ENCODE data around the gene CDCA7. TPM values are rescaled to one million over a fixed set of nuclear protein-coding genes. Genes with fewer than 3 reads are reported as not detected.

The CDCA7 gene
- total and polyA plus RNA-seq, 10 donors, result 1.3 to 12.4 (median 2.8) TPM

- no peak overlapping the region for H3K27ac ChIP-seq
- H3K36me3 ChIP-seq, result no peaks in the 10 kb centered on the region
- H3K27me3 ChIP-seq (replicated peaks in 1 of 7), result peaks cover 0 to 39% (median 18%) of the 10 kb centered on the region in 7 donors
- intact Hi-C loops (cut with DNase I; ENCODE audit: low total_unique reads), result no loop called here
- no peak overlapping the region for H3K4me3 ChIP-seq
- no peaks in the 10 kb centered on the region for H3K9me3 ChIP-seq
- 74 to 88% (median 83%) methylated on average over 8 of the region's 8 CpGs for WGBS, 5 donors
- DNase-seq, result no peak
- H3K4me1 ChIP-seq, result peaks cover 8 to 23% (median 21%) of the 10 kb centered on the region in 6 donors
- TF ChIP-seq POLR2A (IDR thresholded peaks at IDR 0.05), result no peak
- TF ChIP-seq CTCF (IDR thresholded peaks at IDR 0.05 in 8 of 11, conservative IDR thresholded peaks at IDR 0.05 in 3 of 11), result no peak
- TF ChIP-seq POLR2AphosphoS5 (IDR thresholded peaks at IDR 0.05), result no peak
Observed at GRCh38 chr2:173359231-173359630, 4.6 kb downstream of the CDCA7 start.

GRCh38 chr2:173370198-173370597, 15.5 kb downstream of the CDCA7 start:
- Histone ChIP-seq H3K4me3 (no peak overlapping the region), H3K9me3 (no peaks in the 10 kb centered on the region), H3K27ac (no peak overlapping the region), H3K36me3 (peaks cover 0 to 21% (median 0%) of the 10 kb centered on the region in 6 donors), H3K27me3 (replicated peaks in 1 of 7) (no peaks in the 10 kb centered on the region), H3K4me1 (peaks cover 0 to 5% (median 0%) of the 10 kb centered on the region in 6 donors)
- WGBS, 5 donors, result 67 to 80% (median 72%) methylated on average over 3 of the region's 3 CpGs
- no peak for DNase-seq
- TF ChIP-seq CTCF (IDR thresholded peaks at IDR 0.05 in 8 of 11, conservative IDR thresholded peaks at IDR 0.05 in 3 of 11), result no peak
- no peak for TF ChIP-seq POLR2A (IDR thresholded peaks at IDR 0.05)
- no peak for TF ChIP-seq POLR2AphosphoS5 (IDR thresholded peaks at IDR 0.05)
- intact Hi-C loops (cut with DNase I; ENCODE audit: low total_unique reads), result no loop called here

- 89 to 95% (median 93%) methylated on average over 3 of the region's 3 CpGs for WGBS, 5 donors
- Histone ChIP-seq H3K4me1 (peaks cover 0 to 5% (median 0%) of the 10 kb centered on the region in 6 donors), H3K4me3 (no peak overlapping the region), H3K9me3 (no peaks in the 10 kb centered on the region), H3K27ac (no peak overlapping the region), H3K36me3 (peaks cover 0 to 13% (median 0%) of the 10 kb centered on the region in 6 donors), H3K27me3 (replicated peaks in 1 of 7) (no peaks in the 10 kb centered on the region)
- intact Hi-C loops (cut with DNase I; ENCODE audit: low total_unique reads), result no loop called here
- no peak for TF ChIP-seq CTCF (IDR thresholded peaks at IDR 0.05 in 8 of 11, conservative IDR thresholded peaks at IDR 0.05 in 3 of 11)
- TF ChIP-seq POLR2AphosphoS5 (IDR thresholded peaks at IDR 0.05), result no peak
- TF ChIP-seq POLR2A (IDR thresholded peaks at IDR 0.05), result no peak
- DNase-seq, result no peak
Observed at GRCh38 chr2:173371023-173371422, 16.4 kb downstream of the CDCA7 start.

- WGBS, 5 donors, result 71 to 93% (median 91%) methylated on average over 2 of the region's 2 CpGs
- no peak for TF ChIP-seq POLR2AphosphoS5 (IDR thresholded peaks at IDR 0.05)
- no peak for TF ChIP-seq POLR2A (IDR thresholded peaks at IDR 0.05)
- TF ChIP-seq CTCF (IDR thresholded peaks at IDR 0.05 in 8 of 11, conservative IDR thresholded peaks at IDR 0.05 in 3 of 11), result no peak
- Histone ChIP-seq H3K4me1 (peaks cover 0 to 5% (median 0%) of the 10 kb centered on the region in 6 donors), H3K36me3 (no peaks in the 10 kb centered on the region), H3K9me3 (no peaks in the 10 kb centered on the region), H3K27me3 (replicated peaks in 1 of 7) (no peaks in the 10 kb centered on the region), H3K4me3 (no peak overlapping the region), H3K27ac (no peak overlapping the region)
- intact Hi-C loops (cut with DNase I; ENCODE audit: low total_unique reads), result no loop called here
- DNase-seq, result no peak
Observed at GRCh38 chr2:173373290-173373689, 18.6 kb downstream of the CDCA7 start.
